CD4-positive, CD25-positive, alpha-beta regulatory T cell (primary cell): ENCODE results near the gene TIMP2. TPM values are rescaled to one million over a fixed set of nuclear protein-coding genes. Genes with fewer than 3 reads are reported as not detected.

Source experiments
- ATAC-seq, 2 donors: fragments of 150-1000 bp; cut with Tn5 transposase; one replicate each; pipeline ENCODE4 v1.10.0; 2021; ENCODE audit warnings: low read depth in 2 of 2, moderate number of reproducible peaks in 2 of 2, moderate library complexity in 1 of 2
- DNase-seq, 3 donors: peaks; one replicate each; pipeline versions ENCODE4 v3.0.0 to v3.0.0-alpha.2; 2012 to 2022; ENCODE audit warnings: mixed read lengths in 1 of 3
- H3K27ac ChIP-seq: one replicate; pipeline ENCODE4 v1.7.0; 2013; ENCODE audit warnings: mild to moderate bottlenecking, low read length; ENCODE audit not compliant: insufficient read depth, poor library complexity, severe bottlenecking
- H3K27me3 ChIP-seq: one replicate; pipeline ENCODE4 v1.7.0; 2013; ENCODE audit warnings: low read length; ENCODE audit not compliant: control insufficient read depth, insufficient read depth
- H3K36me3 ChIP-seq: one replicate; pipeline ENCODE4 v1.7.0; 2013; ENCODE audit warnings: mild to moderate bottlenecking, low read length, moderate library complexity; ENCODE audit not compliant: control insufficient read depth, insufficient read depth
- H3K4me1 ChIP-seq: 2 replicates; pipeline ENCODE4 v1.7.0; 2013; ENCODE audit warnings: mild to moderate bottlenecking, low read length; ENCODE audit not compliant: insufficient read depth, control insufficient read depth, poor library complexity, severe bottlenecking
- H3K4me3 ChIP-seq: one replicate; pipeline ENCODE4 v1.7.0; 2013; ENCODE audit warnings: low read depth, mild to moderate bottlenecking, low read length, moderate library complexity
- H3K9me3 ChIP-seq, 2 experiments: 1 replicate in 1 of 2; 2 replicates in 1 of 2; pipeline ENCODE4 v1.7.0; 2013; ENCODE audit warnings: low read length in 2 of 2, mild to moderate bottlenecking in 1 of 2, moderate library complexity in 1 of 2; ENCODE audit not compliant: control insufficient read depth in 2 of 2
- H3K27ac Mint-ChIP-seq, 3 donors: one replicate each; pipeline ENCODE4 v1.8.0; 2020 to 2022; ENCODE audit warnings: mild to moderate bottlenecking in 3 of 3, mixed read lengths in 3 of 3, moderate library complexity in 2 of 3
- H3K27me3 Mint-ChIP-seq: one replicate; pipeline ENCODE4 v1.8.0; 2022; ENCODE audit warnings: mild to moderate bottlenecking, mixed read lengths
- H3K36me3 Mint-ChIP-seq: one replicate; pipeline ENCODE4 v1.8.0; 2020; ENCODE audit warnings: mixed read lengths
- H3K4me1 Mint-ChIP-seq, 4 donors: one replicate each; pipeline ENCODE4 v1.8.0; 2020 to 2022; ENCODE audit warnings: mixed read lengths in 4 of 4, mild to moderate bottlenecking in 1 of 4
- H3K4me3 Mint-ChIP-seq, 4 donors: one replicate each; pipeline ENCODE4 v1.8.0; 2020 to 2022; ENCODE audit warnings: mild to moderate bottlenecking in 4 of 4, mixed read lengths in 4 of 4, moderate library complexity in 3 of 4
- H3K9me3 Mint-ChIP-seq, 7 donors: one replicate each; pipeline ENCODE4 v1.8.0; 2020 to 2022; ENCODE audit warnings: mixed read lengths in 7 of 7, mild to moderate bottlenecking in 3 of 7, moderate library complexity in 2 of 7
- polyA plus RNA-seq, 4 donors: library from polyadenylated mRNA; unstranded; fragments of 300-500 nt; fragmentation: Illumina TruSeq; gene quantifications; one replicate each; pipeline ENCODE4 v1.2.3, GENCODE V29; 2021
- total RNA-seq: library from RNA; stranded (reverse); gene quantifications from one replicate; pipeline ENCODE4 v1.2.3, GENCODE V29; 2022

The TIMP2 gene
- total and polyA plus RNA-seq, 5 donors from 2014 or later, result 0.29 to 6.5 (median 0.40) TPM; not detected in 1

GRCh38 chr17:78839762-78840529, 85.2 kb downstream of the TIMP2 start:
- DNase-seq (peak; percentile 44 to 66 (median 61)), ATAC-seq (peak; percentile 4 to 5)
- no peaks in the 10 kb centered on the region for H3K27me3 ChIP-seq
- Mint-ChIP-seq H3K9me3 (peaks cover 0 to 2% (median 0%) of the 10 kb centered on the region in 7 donors), H3K4me3 (peak overlapping the region; percentile 91 to 96 (median 92)), H3K27ac (peak overlapping the region; percentile 82 to 96 (median 95)), H3K27me3 (peaks cover 4% of the 10 kb centered on the region), H3K4me1 (peaks cover 7 to 48% (median 31%) of the 10 kb centered on the region in 4 donors), H3K36me3 (peaks cover 34% of the 10 kb centered on the region)
- H3K4me1 ChIP-seq, result peaks cover 27% of the 10 kb centered on the region
- H3K27ac ChIP-seq, result peak overlapping the region; percentile 99
- no peaks in the 10 kb centered on the region for H3K9me3 ChIP-seq
- H3K4me3 ChIP-seq, result peak overlapping the region; percentile 86
- peaks cover 31% of the 10 kb centered on the region for H3K36me3 ChIP-seq

GRCh38 chr17:78839235-78839761, 85.9 kb downstream of the TIMP2 start:
- peak overlapping the region; percentile 99 for H3K27ac ChIP-seq
- Mint-ChIP-seq H3K4me1 (peaks cover 7 to 45% (median 31%) of the 10 kb centered on the region in 4 donors), H3K4me3 (peak overlapping the region; percentile 91 to 96 (median 92)), H3K27me3 (peaks cover 4% of the 10 kb centered on the region), H3K27ac (peak overlapping the region; percentile 82 to 96 (median 95)), H3K9me3 (peaks cover 0 to 2% (median 0%) of the 10 kb centered on the region in 7 donors), H3K36me3 (peaks cover 35% of the 10 kb centered on the region)
- peaks cover 27% of the 10 kb centered on the region for H3K4me1 ChIP-seq
- H3K36me3 ChIP-seq, result peaks cover 37% of the 10 kb centered on the region
- peak overlapping the region; percentile 86 for H3K4me3 ChIP-seq
- ATAC-seq (no peak), DNase-seq (peak in 1 of 3 donors; percentile 50)
- no peaks in the 10 kb centered on the region for H3K9me3 ChIP-seq
- H3K27me3 ChIP-seq, result no peaks in the 10 kb centered on the region

DNA sequence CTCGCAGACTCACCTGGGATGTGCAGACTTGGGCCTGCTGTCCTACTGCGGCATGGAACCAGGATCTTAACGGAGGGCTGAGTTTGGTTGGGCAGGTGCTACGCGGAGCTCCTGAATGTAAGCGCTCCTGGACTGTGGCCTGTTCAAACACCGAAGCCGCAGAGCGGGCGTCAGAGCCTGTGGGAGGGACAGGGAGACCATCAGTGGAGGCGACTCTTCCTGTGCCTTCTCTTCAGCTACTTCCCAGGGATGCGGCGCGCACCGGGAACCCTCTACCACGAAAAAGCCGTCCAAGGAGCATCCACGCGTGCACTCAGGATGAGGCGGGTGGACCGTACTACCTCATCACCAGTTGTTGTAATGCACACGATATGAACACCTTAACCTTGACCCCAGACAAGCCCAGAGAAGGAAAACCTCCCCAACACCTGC, 86.6 kb downstream of the TIMP2 start:
- H3K27ac Mint-ChIP-seq, result peak overlapping the region in 2 of 3 donors; percentile 95 to 96
- H3K4me3 Mint-ChIP-seq, result peak overlapping the region; percentile 91 to 96 (median 92)
- no peak overlapping the region for H3K27ac ChIP-seq
- no peaks in the 10 kb centered on the region for H3K9me3 ChIP-seq
- peaks cover 7 to 43% (median 31%) of the 10 kb centered on the region in 4 donors for H3K4me1 Mint-ChIP-seq
- peaks cover 38% of the 10 kb centered on the region for H3K36me3 Mint-ChIP-seq
- ATAC-seq (no peak), DNase-seq (no peak)
- H3K4me1 ChIP-seq, result peaks cover 27% of the 10 kb centered on the region
- peak overlapping the region; percentile 86 for H3K4me3 ChIP-seq
- H3K9me3 Mint-ChIP-seq, result peaks cover 0 to 2% (median 0%) of the 10 kb centered on the region in 7 donors
- peaks cover 44% of the 10 kb centered on the region for H3K36me3 ChIP-seq
- no peaks in the 10 kb centered on the region for H3K27me3 ChIP-seq
- H3K27me3 Mint-ChIP-seq, result peaks cover 4% of the 10 kb centered on the region

- H3K4me1 Mint-ChIP-seq, result peaks cover 7 to 41% (median 31%) of the 10 kb centered on the region in 4 donors
- peak overlapping the region in 1 of 4 donors; percentile 91 for H3K4me3 Mint-ChIP-seq
- no peak overlapping the region for H3K4me3 ChIP-seq
- H3K27ac Mint-ChIP-seq, result peak overlapping the region in 1 of 3 donors; percentile 39
- peaks cover 0 to 1% (median 0%) of the 10 kb centered on the region in 7 donors for H3K9me3 Mint-ChIP-seq
- H3K9me3 ChIP-seq, result no peaks in the 10 kb centered on the region
- DNase-seq (no peak), ATAC-seq (no peak)
- no peaks in the 10 kb centered on the region for H3K27me3 ChIP-seq
- no peak overlapping the region for H3K27ac ChIP-seq
- H3K36me3 ChIP-seq, result peaks cover 63% of the 10 kb centered on the region
- peaks cover 4% of the 10 kb centered on the region for H3K27me3 Mint-ChIP-seq
- peaks cover 23% of the 10 kb centered on the region for H3K4me1 ChIP-seq
- peaks cover 44% of the 10 kb centered on the region for H3K36me3 Mint-ChIP-seq
These were observed 88.7 kb downstream of the TIMP2 start for GRCh38 chr17:78836420-78837021.

- Mint-ChIP-seq H3K36me3 (peaks cover 51% of the 10 kb centered on the region), H3K27ac (no peak overlapping the region), H3K9me3 (peaks cover 0 to 1% (median 0%) of the 10 kb centered on the region in 7 donors), H3K4me3 (peak overlapping the region in 1 of 4 donors; percentile 35), H3K4me1 (peaks cover 15 to 42% (median 33%) of the 10 kb centered on the region in 4 donors), H3K27me3 (no peaks in the 10 kb centered on the region)
- no peak for ATAC-seq
- no peak overlapping the region for H3K27ac ChIP-seq
- peaks cover 15% of the 10 kb centered on the region for H3K4me1 ChIP-seq
- peaks cover 81% of the 10 kb centered on the region for H3K36me3 ChIP-seq
- no peak for DNase-seq
- H3K9me3 ChIP-seq, result no peaks in the 10 kb centered on the region
- no peak overlapping the region for H3K4me3 ChIP-seq
- no peaks in the 10 kb centered on the region for H3K27me3 ChIP-seq
These were observed 90.6 kb downstream of the TIMP2 start for GRCh38 chr17:78834571-78834970.

DNA sequence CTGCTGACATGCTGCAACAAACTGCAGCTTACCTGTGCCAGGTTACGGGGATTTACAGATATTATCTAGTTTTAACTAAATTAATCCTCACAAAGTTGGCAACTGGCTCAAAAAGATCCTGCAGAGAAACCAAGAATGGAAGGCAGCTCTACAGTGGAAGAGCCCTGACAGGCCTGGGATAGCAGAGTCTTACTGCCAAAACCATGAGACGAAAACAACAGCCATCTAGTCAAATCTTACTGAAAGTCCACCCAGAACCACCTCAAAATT, 92.7 kb downstream of the TIMP2 start:
- H3K4me1 ChIP-seq, result no peaks in the 10 kb centered on the region
- no peaks in the 10 kb centered on the region for H3K27me3 Mint-ChIP-seq
- H3K27ac ChIP-seq, result no peak overlapping the region
- H3K27ac Mint-ChIP-seq, result no peak overlapping the region
- peaks cover 59% of the 10 kb centered on the region for H3K36me3 Mint-ChIP-seq
- DNase-seq (no peak), ATAC-seq (no peak)
- H3K9me3 Mint-ChIP-seq, result peaks cover 0 to 1% (median 0%) of the 10 kb centered on the region in 7 donors
- H3K27me3 ChIP-seq, result no peaks in the 10 kb centered on the region
- peaks cover 8 to 24% (median 17%) of the 10 kb centered on the region in 4 donors for H3K4me1 Mint-ChIP-seq
- H3K4me3 ChIP-seq, result no peak overlapping the region
- peaks cover 96% of the 10 kb centered on the region for H3K36me3 ChIP-seq
- H3K4me3 Mint-ChIP-seq, result peak overlapping the region in 3 of 4 donors; percentile 24 to 55 (median 49)
- no peaks in the 10 kb centered on the region for H3K9me3 ChIP-seq

GRCh38 chr17:78831688-78832540, 93.3 kb downstream of the TIMP2 start:
- no peak for DNase-seq
- ATAC-seq, result no peak
- no peak overlapping the region for H3K4me3 ChIP-seq
- H3K27me3 ChIP-seq, result no peaks in the 10 kb centered on the region
- Mint-ChIP-seq H3K9me3 (peaks cover 0 to 1% (median 0%) of the 10 kb centered on the region in 7 donors), H3K4me1 (peaks cover 8 to 19% (median 14%) of the 10 kb centered on the region in 4 donors), H3K27me3 (no peaks in the 10 kb centered on the region), H3K27ac (no peak overlapping the region), H3K4me3 (peak overlapping the region in 2 of 4 donors; percentile 49 to 55), H3K36me3 (peaks cover 57% of the 10 kb centered on the region)
- no peak overlapping the region for H3K27ac ChIP-seq
- no peaks in the 10 kb centered on the region for H3K9me3 ChIP-seq
- H3K36me3 ChIP-seq, result peaks cover 96% of the 10 kb centered on the region
- no peaks in the 10 kb centered on the region for H3K4me1 ChIP-seq
